IMR-90 (cell line): ENCODE data around the gene CFAP299. TPM values are rescaled to one million over a fixed set of nuclear protein-coding genes. Genes with fewer than 3 reads are reported as not detected.

ENCODE experiments used
- ATAC-seq: fragments of 200-7000 bp; cut with Tn5 transposase; 2 replicates; pipeline ENCODE4 v1.9.1; 2020; ENCODE audit warnings: low read depth, mild to moderate bottlenecking, moderate library complexity
- BruUV-seq: library from RNA; stranded (reverse); fragments of 400-500 nt; replicated peaks from 2 replicates; lab custom pipeline; 2021; lab: Mats Ljungman, UMichigan
- CTCF ChIA-PET: fragments of 300-600 bp; formaldehyde crosslinking; extraction: SDS; loops from one replicate; lab custom pipeline; 2021; ENCODE audit warnings: antibody characterized with exemption; lab: Yijun Ruan, JAX
- POLR2A ChIA-PET: fragments of 300-600 bp; sonication (Branson Sonifier 250); formaldehyde crosslinking; loops from one replicate; lab custom pipeline; 2022; ENCODE audit warnings: antibody characterized with exemption; ENCODE audit not compliant: unreplicated experiment; lab: Charles Lee
- DNase-seq: peaks from one replicate; pipeline ENCODE4 v3.0.0; 2013
- H2AFZ ChIP-seq: replicated peaks from 2 replicates; pipeline ENCODE3; 2013; ENCODE audit warnings: low read length, mild to moderate bottlenecking; ENCODE audit not compliant: poor library complexity
- H2AK5ac ChIP-seq: 2 replicates; pipeline ENCODE4 v1.6.1; 2013; ENCODE audit warnings: low read depth, low read length, inconsistent platforms
- H2AK9ac ChIP-seq: replicated peaks from 2 replicates; pipeline ENCODE3; 2013; ENCODE audit warnings: mild to moderate bottlenecking, low read depth, low read length, moderate library complexity; ENCODE audit not compliant: poor library complexity
- H2BK120ac ChIP-seq: 2 replicates; pipeline ENCODE4 v1.6.1; 2013; ENCODE audit warnings: low read depth, low read length, inconsistent platforms
- H2BK15ac ChIP-seq: 3 replicates; pipeline ENCODE4 v1.6.1; 2013; ENCODE audit warnings: low read depth, low read length, inconsistent platforms
- H2BK20ac ChIP-seq: 2 replicates; pipeline ENCODE4 v1.6.1; 2013; ENCODE audit warnings: low read depth, mild to moderate bottlenecking, inconsistent platforms, low read length, moderate library complexity
- H2BK5ac ChIP-seq: 2 replicates; pipeline ENCODE4 v1.6.1; 2013; ENCODE audit warnings: mild to moderate bottlenecking, low read depth, low read length, inconsistent platforms; ENCODE audit not compliant: poor library complexity, severe bottlenecking
- H3K14ac ChIP-seq: replicated peaks from 2 replicates; pipeline ENCODE4 v1.6.1; 2013; ENCODE audit warnings: low read depth, low read length, inconsistent platforms
- H3K18ac ChIP-seq: 2 replicates; pipeline ENCODE4 v1.6.1; 2013; ENCODE audit warnings: low read depth, low read length, control low read depth
- H3K23ac ChIP-seq: 2 replicates; pipeline ENCODE4 v1.6.1; 2013; ENCODE audit warnings: low read depth, low read length, inconsistent platforms
- H3K27ac ChIP-seq: 2 replicates; pipeline ENCODE4 v1.5.1; 2013; ENCODE audit warnings: mild to moderate bottlenecking, control low read depth, low read length; ENCODE audit not compliant: insufficient read depth
- H3K27me3 ChIP-seq: 2 replicates; pipeline ENCODE4 v1.6.1; 2013; ENCODE audit warnings: low read length; ENCODE audit not compliant: control insufficient read depth, insufficient read depth
- H3K36me3 ChIP-seq: 2 replicates; pipeline ENCODE4 v1.6.1; 2013; ENCODE audit warnings: low read length, mixed read lengths; ENCODE audit not compliant: control insufficient read depth, insufficient read depth
- H3K4ac ChIP-seq: 2 replicates; pipeline ENCODE4 v1.6.1; 2013; ENCODE audit warnings: low read depth, low read length, inconsistent platforms
- H3K4me1 ChIP-seq: 2 replicates; pipeline ENCODE4 v1.6.1; 2013; ENCODE audit warnings: low read length, mixed read lengths; ENCODE audit not compliant: control insufficient read depth, insufficient read depth
- H3K4me2 ChIP-seq: 2 replicates; pipeline ENCODE4 v1.6.1; 2013; ENCODE audit warnings: low read depth, mild to moderate bottlenecking, control low read depth, low read length, moderate library complexity
- H3K4me3 ChIP-seq: 2 replicates; pipeline ENCODE4 v1.5.1; 2013; ENCODE audit warnings: low read depth, mild to moderate bottlenecking, control low read depth, low read length, moderate library complexity; ENCODE audit not compliant: insufficient read depth
- H3K56ac ChIP-seq: 2 replicates; pipeline ENCODE4 v1.6.1; 2013; ENCODE audit warnings: low read length, inconsistent platforms; ENCODE audit not compliant: insufficient read depth; ENCODE audit errors: extremely low read depth
- H3K79me1 ChIP-seq, 2 experiments: 2 replicates each; pipeline ENCODE4 v1.6.1; 2013; ENCODE audit warnings: low read length in 2 of 2, inconsistent platforms in 1 of 2, low read depth in 1 of 2
- H3K9ac ChIP-seq: 2 replicates; pipeline ENCODE4 v1.6.1; 2013; ENCODE audit warnings: low read depth, low read length, control low read depth
- H3K9me1 ChIP-seq: 2 replicates; pipeline ENCODE4 v1.6.1; 2013; ENCODE audit warnings: low read length, inconsistent platforms; ENCODE audit not compliant: insufficient read depth
- H3K9me3 ChIP-seq: 2 replicates; pipeline ENCODE4 v1.6.1; 2013; ENCODE audit warnings: low read length; ENCODE audit not compliant: control insufficient read depth, insufficient read depth
- H4K20me1 ChIP-seq: 2 replicates; pipeline ENCODE4 v1.6.1; 2013; ENCODE audit warnings: low read length, inconsistent platforms; ENCODE audit not compliant: insufficient read depth
- H4K5ac ChIP-seq: 2 replicates; pipeline ENCODE4 v1.6.1; 2013; ENCODE audit warnings: mild to moderate bottlenecking, low read depth, low read length, control low read depth
- H4K8ac ChIP-seq, 2 experiments: 2 replicates each; pipeline ENCODE4 v1.6.1; 2013; ENCODE audit warnings: low read depth in 2 of 2, low read length in 2 of 2, control low read depth in 1 of 2, inconsistent platforms in 1 of 2
- H4K91ac ChIP-seq: 2 replicates; pipeline ENCODE4 v1.6.1; 2013; ENCODE audit warnings: low read depth, low read length, inconsistent platforms; ENCODE audit not compliant: insufficient read depth
- BHLHE40 ChIP-seq: fragments of 150-350 bp; IDR thresholded peaks from 2 replicates; pipeline ENCODE4 v1.6.1; 2016; ENCODE audit warnings: mild to moderate bottlenecking, low read depth, low read length
- CHD1 ChIP-seq: IDR thresholded peaks from 2 replicates; pipeline ENCODE4 v1.6.1; 2012; ENCODE audit warnings: low read depth, low read length, improper control_type of control experiment
- CTCF ChIP-seq: conservative IDR thresholded peaks from 2 replicates; pipeline ENCODE4 v1.5.1; 2012; ENCODE audit warnings: mild to moderate bottlenecking, low read depth, low read length, improper control_type of control experiment
- ELK1 ChIP-seq: fragments of 150-350 bp; IDR thresholded peaks from 2 replicates; pipeline ENCODE4 v1.6.1; 2016; ENCODE audit warnings: low read depth, mild to moderate bottlenecking, low read length, moderate library complexity, borderline replicate concordance
- FOS ChIP-seq: fragments of 150-350 bp; IDR thresholded peaks from 2 replicates; pipeline ENCODE4 v1.6.1; 2016; ENCODE audit warnings: low read depth, low read length
- MAFK ChIP-seq: IDR thresholded peaks from 2 replicates; pipeline ENCODE4 v1.6.1; 2012; ENCODE audit warnings: low read depth, low read length, improper control_type of control experiment
- MAZ ChIP-seq: IDR thresholded peaks from 2 replicates; pipeline ENCODE4 v1.6.1; 2012; ENCODE audit warnings: low read depth, mild to moderate bottlenecking, low read length, improper control_type of control experiment, moderate library complexity, borderline replicate concordance
- MXI1 ChIP-seq: IDR thresholded peaks from 2 replicates; pipeline ENCODE4 v1.6.1; 2012; ENCODE audit warnings: low read depth, mild to moderate bottlenecking, low read length, moderate library complexity, borderline replicate concordance
- POLR2A ChIP-seq: IDR thresholded peaks from 2 replicates; pipeline ENCODE4 v1.6.1; 2012; ENCODE audit warnings: mild to moderate bottlenecking, low read depth, low read length
- RAD21 ChIP-seq: IDR thresholded peaks from 2 replicates; pipeline ENCODE4 v1.6.1; 2012; ENCODE audit warnings: low read length, improper control_type of control experiment
- RCOR1 ChIP-seq: IDR thresholded peaks from 2 replicates; pipeline ENCODE4 v1.6.1; 2012; ENCODE audit warnings: mild to moderate bottlenecking, low read length, improper control_type of control experiment; ENCODE audit not compliant: insufficient replicate concordance
- RFX5 ChIP-seq: IDR thresholded peaks from 2 replicates; pipeline ENCODE4 v1.8.0; 2012; ENCODE audit warnings: low read depth, mild to moderate bottlenecking, low read length, moderate library complexity
- SMC3 ChIP-seq: fragments of 150-350 bp; IDR thresholded peaks from 2 replicates; pipeline ENCODE4 v1.6.1; 2016; ENCODE audit warnings: low read depth, mild to moderate bottlenecking, antibody characterized with exemption, low read length, moderate library complexity
- USF2 ChIP-seq: fragments of 150-350 bp; IDR thresholded peaks from 2 replicates; pipeline ENCODE4 v1.6.1; 2017; ENCODE audit warnings: mild to moderate bottlenecking, antibody characterized with exemption, low read length, low read depth
- WGBS, 2 experiments: methylation state at CpG; one replicate each; pipeline versions ENCODE4 v1.1.5 to v1.1.7; 2013; ENCODE audit warnings: missing lambda C conversion rate in 2 of 2; ENCODE audit not compliant: insufficient read length in 1 of 2; ENCODE audit errors: extremely low coverage in 2 of 2; 5-methylcytosine and 5-hydroxymethylcytosine counted together
- dilution Hi-C: fragments of 300-500 bp; cut with HindIII; formaldehyde crosslinking; loops from one replicate; pipeline ENCODE4 v1.14.3; 2018; ENCODE audit warnings: low sequenced_read_pairs; ENCODE audit not compliant: unreplicated experiment
- in situ Hi-C: fragments of 300-500 bp; cut with MboI; formaldehyde crosslinking; loops from 3 replicates; pipeline ENCODE4 v1.14.3; 2019; ENCODE audit warnings: low sequenced_read_pairs, inconsistent platforms, mixed read lengths
- intact Hi-C: fragments of 100-400 bp; cut with micrococcal nuclease; formaldehyde crosslinking; loops from 2 replicates; pipeline ENCODE4 v1.10.0; 2022
- polyA plus RNA-seq, 3 experiments: library from polyadenylated mRNA; depleted of rRNA; stranded (reverse); fragments of >200 nt; gene quantifications; 2 replicates each; pipeline ENCODE4 v1.2.3, GENCODE V29; 2012; ENCODE audit warnings: low replicate concordance in 1 of 3
- total RNA-seq: library from RNA; depleted of rRNA; stranded (reverse); fragments of >200 nt; gene quantifications from 2 replicates; pipeline ENCODE4 v1.2.3, GENCODE V29; 2012

Gene CFAP299
- total and polyA plus RNA-seq, 2 of the 4 experiments (the other 2 are of a cell fraction) = 1.0 to 1.1 TPM

- no peak overlapping the region for H2AK5ac ChIP-seq
- no peak overlapping the region for H3K23ac ChIP-seq
- in situ Hi-C loops (no loop called here), intact Hi-C loops (no loop called here), dilution Hi-C loops (no loop called here)
- no peaks in the 10 kb centered on the region for H3K27me3 ChIP-seq
- 0 out of 2 replicates have a peak overlapping the region, but pooled peaks have one; percentile 8 for H3K18ac ChIP-seq
- no peak overlapping the region for H3K4ac ChIP-seq
- no peak overlapping the region for H3K14ac ChIP-seq
- ChIA-PET POLR2A (no interaction called here), CTCF (no interaction called here)
- H2BK120ac ChIP-seq = no peak overlapping the region
- no peaks in the 10 kb centered on the region; the same call in 1 of the 2 replicates for H3K4me1 ChIP-seq
- no peak overlapping the region for H3K4me3 ChIP-seq
- no peak overlapping the region for H3K4me2 ChIP-seq
- H3K36me3 ChIP-seq = no peaks in the 10 kb centered on the region
- BruUV-seq = no TSS peak
- no peak overlapping the region for H2BK15ac ChIP-seq
- H2BK5ac ChIP-seq = no peak overlapping the region
- no peak for TF ChIP-seq RAD21
- no peak for TF ChIP-seq RFX5
- TF ChIP-seq SMC3 = no peak
- TF ChIP-seq MXI1 = no peak
- no peak for TF ChIP-seq ELK1
- TF ChIP-seq BHLHE40 = no peak
- TF ChIP-seq MAZ = no peak
- TF ChIP-seq CTCF = no peak
- no peak for TF ChIP-seq FOS
- no peak for TF ChIP-seq RCOR1
- no peak for TF ChIP-seq MAFK
- TF ChIP-seq USF2 = no peak
- TF ChIP-seq POLR2A = no peak
- no peak for TF ChIP-seq CHD1
- no peak for ATAC-seq
- H4K8ac ChIP-seq = no peak overlapping the region
- DNase-seq = no peak
- H2AFZ ChIP-seq = no peak overlapping the region
- H3K9me1 ChIP-seq = no peaks in the 10 kb centered on the region; the same call in 1 of the 2 replicates
- no peak overlapping the region for H3K9ac ChIP-seq
- H3K79me1 ChIP-seq = no peaks in the 10 kb centered on the region
- no peaks in the 10 kb centered on the region for H4K20me1 ChIP-seq
- H2BK20ac ChIP-seq = no peak overlapping the region
- no peak overlapping the region for H2AK9ac ChIP-seq
- H4K91ac ChIP-seq = no peak overlapping the region
- H3K56ac ChIP-seq = no peak overlapping the region
- no peak overlapping the region for H3K27ac ChIP-seq
- no peak overlapping the region for H4K5ac ChIP-seq
- WGBS, 2 experiments = 71% methylated on average over 2 of the region's 3 CpGs; no CpG with 5 or more reads in 1 of the 2 experiments
- H3K9me3 ChIP-seq = no peaks in the 10 kb centered on the region
Measured at GRCh38 chr4:80475798-80476197, 140.3 kb downstream of the CFAP299 start.
